ENCODE results near the gene PMPCA. TPM values are rescaled to one million over a fixed set of nuclear protein-coding genes. Genes with fewer than 3 reads are reported as not detected.

The PMPCA gene
- total and polyA plus RNA-seq, 2 donors (not counting 3 experiments of a cell fraction or from before 2014, with no cell fraction given), result 69.0 to 75.3 TPM

- no peaks in the 10 kb centered on the region for H3K27me3 ChIP-seq (ENCODE audit: control insufficient read depth in 2 of 2, insufficient read depth in 2 of 2, low read length in 2 of 2)
- H3K9me1 ChIP-seq (replicated peaks; ENCODE audit: control insufficient read depth, extremely low read depth, insufficient read depth, low read length), result no peaks in the 10 kb centered on the region
- H2AFZ ChIP-seq (ENCODE audit: low read depth, low read length), result no peak overlapping the region
- no TSS peak for BruUV-seq (replicated peaks)
- FAIRE-seq (no peak), DNase-seq (ENCODE audit: low read depth, low spot score) (no peak)
- H3K4me3 ChIP-seq (replicated peaks in 1 of 3; ENCODE audit: insufficient read depth in 1 of 3, low read depth in 1 of 3, low read length in 3 of 3), result no peak overlapping the region
- H3K9me3 ChIP-seq (replicated peaks; ENCODE audit: control insufficient read depth, insufficient read depth, low read length), result no peaks in the 10 kb centered on the region
- ChIA-PET CTCF (no interaction called here), POLR2A (no interaction called here)
- intact Hi-C loops (cut with micrococcal nuclease) (no loop called here), dilution Hi-C loops (cut with MboI; ENCODE audit: extremely low pct_ligation_motif_present, low sequenced_read_pairs) (no loop called here)
- H3K4me1 ChIP-seq (ENCODE audit: control insufficient read depth, extremely low read depth, insufficient read depth, low read length), result peaks cover 6% of the 10 kb centered on the region
- TF ChIP-seq GATA2 (IDR thresholded peaks at IDR 0.05; ENCODE audit: insufficient read depth, insufficient read length, low read depth, low read length), result no peak
- TF ChIP-seq CTCF (IDR thresholded peaks at IDR 0.05; ENCODE audit: extremely low read depth in 1 of 2, insufficient read depth in 1 of 2, low read depth in 1 of 2, low read length in 2 of 2), result no peak
- TF ChIP-seq MYC (IDR thresholded peaks at IDR 0.05; ENCODE audit: low read depth, low read length), result no peak
- no peak for TF ChIP-seq POLR2AphosphoS5 (IDR thresholded peaks at IDR 0.05; ENCODE audit: insufficient read depth, low read depth, low read length)
- no peak for TF ChIP-seq POLR2A (IDR thresholded peaks at IDR 0.05; ENCODE audit: low read depth, low read length)
- no peak for TF ChIP-seq MAX (IDR thresholded peaks at IDR 0.05; ENCODE audit: insufficient read depth, insufficient read length)
- no peak for TF ChIP-seq FOS (IDR thresholded peaks at IDR 0.05; ENCODE audit: borderline replicate concordance, insufficient read depth, low read length)
- TF ChIP-seq JUN (IDR thresholded peaks at IDR 0.05; ENCODE audit: borderline replicate concordance, insufficient read depth, insufficient read length, low read depth), result no peak
- no peak for TF ChIP-seq EZH2 (IDR thresholded peaks at IDR 0.05; ENCODE audit: borderline replicate concordance, low read depth, low read length, severe bottlenecking)
- no peak overlapping the region for H3K9ac ChIP-seq (replicated peaks; ENCODE audit: extremely low read depth, insufficient read depth, low read length)
- peaks cover 7 to 61% of the 10 kb centered on the region in 2 experiments for H3K36me3 ChIP-seq (ENCODE audit: control insufficient read depth in 2 of 2, extremely low read depth in 1 of 2, insufficient read depth in 2 of 2, low read length in 2 of 2)
- peaks cover 22% of the 10 kb centered on the region for H3K79me2 ChIP-seq (ENCODE audit: control insufficient read depth, insufficient read depth, low read length)
- H3K27ac ChIP-seq (ENCODE audit: insufficient read depth, low read depth, low read length), result no peak overlapping the region
- no peak overlapping the region for H3K4me2 ChIP-seq (ENCODE audit: insufficient read depth, low read length)
- no peaks in the 10 kb centered on the region for H4K20me1 ChIP-seq (replicated peaks; ENCODE audit: control insufficient read depth, extremely low read depth, insufficient read depth, low read length)
These were observed 15.5 kb upstream of the PMPCA start for GRCh38 chr9:136395020-136395340.

All from endothelial cell of umbilical vein (primary cell).